GM12878 (cell line): ENCODE results near the gene CNPY1.

ENCODE experiments used
- ATF3 ChIP-seq: IDR thresholded peaks from 2 replicates; pipeline ENCODE4 v1.6.1; 2011; ENCODE audit warnings: low read depth, mild to moderate bottlenecking, low read length, moderate library complexity, borderline replicate concordance; ENCODE audit errors: extremely low read depth
- CTCF ChIP-seq, 3 experiments: IDR thresholded peaks in 2 of 3; conservative IDR thresholded peaks in 1 of 3; 2 replicates each; pipeline ENCODE4 v1.5.1; 2011; ENCODE audit warnings: low read depth in 3 of 3, low read length in 3 of 3, mild to moderate bottlenecking in 3 of 3, control low read depth in 2 of 3, moderate library complexity in 2 of 3, inconsistent platforms in 1 of 3, mixed read lengths in 1 of 3; ENCODE audit not compliant: control insufficient read depth in 2 of 3, insufficient read depth in 1 of 3; ENCODE audit errors: extremely low read depth in 1 of 3
- MYC ChIP-seq: IDR thresholded peaks from 2 replicates; pipeline ENCODE4 v1.6.1; 2011; ENCODE audit warnings: mild to moderate bottlenecking, low read length, moderate library complexity, inconsistent platforms; ENCODE audit not compliant: insufficient read depth, insufficient replicate concordance, insufficient read length, severe bottlenecking
- SP1 ChIP-seq: IDR thresholded peaks from one replicate; pipeline ENCODE4 v1.6.1; 2011; ENCODE audit warnings: low read depth, low read length
- TAF1 ChIP-seq: IDR thresholded peaks from 2 replicates; pipeline ENCODE4 v1.6.1; 2011; ENCODE audit warnings: mild to moderate bottlenecking, low read depth, low read length, borderline replicate concordance

- TF ChIP-seq SP1 (no peak), CTCF (IDR thresholded peaks at IDR 0.05 in 2 of 3, conservative IDR thresholded peaks at IDR 0.05 in 1 of 3; ENCODE audit: control insufficient read depth in 2 of 3, extremely low read depth in 1 of 3, insufficient read depth in 1 of 3, low read depth in 3 of 3, low read length in 3 of 3) (no peak), ATF3 (no peak), MYC (no peak), TAF1 (no peak)
Measured at GRCh38 chr7:155461631-155462030, 84.7 kb downstream of the CNPY1 start.
